ENCODE data around the gene THRB.

Gene THRB

GRCh38 chr3:24494618-24495325, at the start of gene THRB:
Gene THRB (minus strand): TSS chr3:24494850.
- ChIA-PET CTCF (interaction anchor here (0.9 kb wide), 1 partner anchor 9 kb away, joined by 3 read pairs; no protein-coding TSS in a partner anchor), POLR2A (interaction anchor here (1.0 kb wide), 1 partner anchor 27 kb away, joined by 3 read pairs; no protein-coding TSS in a partner anchor)
- Histone ChIP-seq H3K27ac (ENCODE audit: extremely low read depth, low read depth, low read length) (peak within 1 kb of the TSS; percentile 89), H3K36me3 (ENCODE audit: control insufficient read depth in 2 of 2, insufficient read depth in 1 of 2, low read length in 2 of 2) (no peaks in the 10 kb centered on the region), H3K4me1 (ENCODE audit: control insufficient read depth, insufficient read depth, low read length) (no peaks in the 10 kb centered on the region), H3K4me3 (ENCODE audit: low read depth, low read length) (peak within 1 kb of the TSS; percentile 67), H3K9me3 (ENCODE audit: control insufficient read depth, insufficient read depth, low read depth, low read length) (no peaks in the 10 kb centered on the region)
- TF ChIP-seq ZFHX2 (tag by site-specific recombination; conservative IDR thresholded peaks at IDR 0.05) (peak; percentile 40), KLF1 (tag by site-specific recombination; IDR thresholded peaks at IDR 0.05) (peak; percentile 71), KLF9 (tag by site-specific recombination; IDR thresholded peaks at IDR 0.05; ENCODE audit: low read depth) (0 out of 2 replicates have a peak, but pooled peaks have one; percentile 9), ZBTB20 (tag by site-specific recombination; IDR thresholded peaks at IDR 0.05) (peak; percentile 88), ZNF280C (tag by site-specific recombination; IDR thresholded peaks at IDR 0.05) (no peak), OSR2 (tag by site-specific recombination; IDR thresholded peaks at IDR 0.05) (0 out of 2 replicates have a peak, but pooled peaks have one; percentile 8), ZNF837 (tag by site-specific recombination; IDR thresholded peaks at IDR 0.05) (0 out of 2 replicates have a peak, but pooled peaks have one; percentile 16), ZIC2 (tag by site-specific recombination; IDR thresholded peaks at IDR 0.05) (peak; percentile 70), ZNF580 (tag by site-specific recombination; IDR thresholded peaks at IDR 0.05) (no peak; the same call in 1 of the 2 replicates), SP3 (tag by site-specific recombination; IDR thresholded peaks at IDR 0.05) (peak; percentile 85), ZEB2 (tag by site-specific recombination; IDR thresholded peaks at IDR 0.05) (peak; percentile 70), ZSCAN30 (tag by site-specific recombination; IDR thresholded peaks at IDR 0.05) (peak; percentile 59; the same call in 1 of the 2 replicates), FEZF1 (tag by site-specific recombination; IDR thresholded peaks at IDR 0.05) (0 out of 2 replicates have a peak, but pooled peaks have one; percentile 8), ZNF501 (tag by site-specific recombination; IDR thresholded peaks at IDR 0.05) (0 out of 2 replicates have a peak, but pooled peaks have one; percentile 33), ZNF394 (tag by site-specific recombination; IDR thresholded peaks at IDR 0.05; ENCODE audit: borderline replicate concordance) (0 out of 2 replicates have a peak, but pooled peaks have one; percentile 29), IKZF3 (tag by site-specific recombination; IDR thresholded peaks at IDR 0.05) (peak; percentile 36; the same call in 1 of the 2 replicates), ZNF510 (tag by site-specific recombination; IDR thresholded peaks at IDR 0.05; ENCODE audit: insufficient replicate concordance) (no peak), ZNF423 (tag by site-specific recombination; IDR thresholded peaks at IDR 0.05) (peak; percentile 37; the same call in 1 of the 2 replicates), ZNF560 (tag by site-specific recombination; IDR thresholded peaks at IDR 0.05; ENCODE audit: borderline replicate concordance) (no peak), ZNF629 (tag by site-specific recombination; IDR thresholded peaks at IDR 0.05) (peak; percentile 57; the same call in 1 of the 2 replicates), ZNF341 (tag by site-specific recombination; IDR thresholded peaks at IDR 0.05; ENCODE audit: low read depth) (peak; percentile 26), MYNN (tag by site-specific recombination; IDR thresholded peaks at IDR 0.05; ENCODE audit: borderline replicate concordance) (no peak), GLIS2 (tag by site-specific recombination; IDR thresholded peaks at IDR 0.05) (peak; percentile 8; the same call in 1 of the 2 replicates), ZXDB (tag by site-specific recombination; IDR thresholded peaks at IDR 0.05) (0 out of 2 replicates have a peak, but pooled peaks have one; percentile 76), ZNF596 (tag by site-specific recombination; IDR thresholded peaks at IDR 0.05) (peak; percentile 8; the same call in 1 of the 2 replicates)
- TF ChIP-seq, protein P1, sequence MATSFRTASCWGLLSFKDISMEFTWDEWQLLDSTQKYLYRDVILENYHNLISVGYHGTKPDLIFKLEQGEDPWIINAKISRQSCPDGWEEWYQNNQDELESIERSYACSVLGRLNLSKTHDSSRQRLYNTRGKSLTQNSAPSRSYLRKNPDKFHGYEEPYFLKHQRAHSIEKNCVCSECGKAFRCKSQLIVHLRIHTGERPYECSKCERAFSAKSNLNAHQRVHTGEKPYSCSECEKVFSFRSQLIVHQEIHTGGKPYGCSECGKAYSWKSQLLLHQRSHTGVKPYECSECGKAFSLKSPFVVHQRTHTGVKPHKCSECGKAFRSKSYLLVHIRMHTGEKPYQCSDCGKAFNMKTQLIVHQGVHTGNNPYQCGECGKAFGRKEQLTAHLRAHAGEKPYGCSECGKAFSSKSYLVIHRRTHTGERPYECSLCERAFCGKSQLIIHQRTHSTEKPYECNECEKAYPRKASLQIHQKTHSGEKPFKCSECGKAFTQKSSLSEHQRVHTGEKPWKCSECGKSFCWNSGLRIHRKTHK (tag by site-specific recombination; IDR thresholded peaks at IDR 0.05), result no peak
- TF ChIP-seq, protein P2, sequence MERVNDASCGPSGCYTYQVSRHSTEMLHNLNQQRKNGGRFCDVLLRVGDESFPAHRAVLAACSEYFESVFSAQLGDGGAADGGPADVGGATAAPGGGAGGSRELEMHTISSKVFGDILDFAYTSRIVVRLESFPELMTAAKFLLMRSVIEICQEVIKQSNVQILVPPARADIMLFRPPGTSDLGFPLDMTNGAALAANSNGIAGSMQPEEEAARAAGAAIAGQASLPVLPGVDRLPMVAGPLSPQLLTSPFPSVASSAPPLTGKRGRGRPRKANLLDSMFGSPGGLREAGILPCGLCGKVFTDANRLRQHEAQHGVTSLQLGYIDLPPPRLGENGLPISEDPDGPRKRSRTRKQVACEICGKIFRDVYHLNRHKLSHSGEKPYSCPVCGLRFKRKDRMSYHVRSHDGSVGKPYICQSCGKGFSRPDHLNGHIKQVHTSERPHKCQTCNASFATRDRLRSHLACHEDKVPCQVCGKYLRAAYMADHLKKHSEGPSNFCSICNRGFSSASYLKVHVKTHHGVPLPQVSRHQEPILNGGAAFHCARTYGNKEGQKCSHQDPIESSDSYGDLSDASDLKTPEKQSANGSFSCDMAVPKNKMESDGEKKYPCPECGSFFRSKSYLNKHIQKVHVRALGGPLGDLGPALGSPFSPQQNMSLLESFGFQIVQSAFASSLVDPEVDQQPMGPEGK (tag by site-specific recombination; IDR thresholded peaks at IDR 0.05), result peak; percentile 74; the same call in 1 of the 2 replicates
- TF ChIP-seq, protein P3, sequence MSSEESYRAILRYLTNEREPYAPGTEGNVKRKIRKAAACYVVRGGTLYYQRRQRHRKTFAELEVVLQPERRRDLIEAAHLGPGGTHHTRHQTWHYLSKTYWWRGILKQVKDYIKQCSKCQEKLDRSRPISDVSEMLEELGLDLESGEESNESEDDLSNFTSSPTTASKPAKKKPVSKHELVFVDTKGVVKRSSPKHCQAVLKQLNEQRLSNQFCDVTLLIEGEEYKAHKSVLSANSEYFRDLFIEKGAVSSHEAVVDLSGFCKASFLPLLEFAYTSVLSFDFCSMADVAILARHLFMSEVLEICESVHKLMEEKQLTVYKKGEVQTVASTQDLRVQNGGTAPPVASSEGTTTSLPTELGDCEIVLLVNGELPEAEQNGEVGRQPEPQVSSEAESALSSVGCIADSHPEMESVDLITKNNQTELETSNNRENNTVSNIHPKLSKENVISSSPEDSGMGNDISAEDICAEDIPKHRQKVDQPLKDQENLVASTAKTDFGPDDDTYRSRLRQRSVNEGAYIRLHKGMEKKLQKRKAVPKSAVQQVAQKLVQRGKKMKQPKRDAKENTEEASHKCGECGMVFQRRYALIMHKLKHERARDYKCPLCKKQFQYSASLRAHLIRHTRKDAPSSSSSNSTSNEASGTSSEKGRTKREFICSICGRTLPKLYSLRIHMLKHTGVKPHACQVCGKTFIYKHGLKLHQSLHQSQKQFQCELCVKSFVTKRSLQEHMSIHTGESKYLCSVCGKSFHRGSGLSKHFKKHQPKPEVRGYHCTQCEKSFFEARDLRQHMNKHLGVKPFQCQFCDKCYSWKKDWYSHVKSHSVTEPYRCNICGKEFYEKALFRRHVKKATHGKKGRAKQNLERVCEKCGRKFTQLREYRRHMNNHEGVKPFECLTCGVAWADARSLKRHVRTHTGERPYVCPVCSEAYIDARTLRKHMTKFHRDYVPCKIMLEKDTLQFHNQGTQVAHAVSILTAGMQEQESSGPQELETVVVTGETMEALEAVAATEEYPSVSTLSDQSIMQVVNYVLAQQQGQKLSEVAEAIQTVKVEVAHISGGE (tag by site-specific recombination; conservative IDR thresholded peaks at IDR 0.05; ENCODE audit: low read depth), result peak; percentile 8; the same call in 1 of the 2 replicates
